Stimulated activated CD4-positive, alpha-beta T cell treated with anti-CD3 and anti-CD28 coated beads, Interleukin-12 subunit alpha, Interleukin-12 subunit beta, amount 100 ng/mL, for 4 hours (primary cell): ENCODE data around the gene DEGS2.

Source experiments
- DNase-seq: peaks from one replicate; pipeline ENCODE4 v3.0.0-alpha.2; 2020

Gene DEGS2

DNA sequence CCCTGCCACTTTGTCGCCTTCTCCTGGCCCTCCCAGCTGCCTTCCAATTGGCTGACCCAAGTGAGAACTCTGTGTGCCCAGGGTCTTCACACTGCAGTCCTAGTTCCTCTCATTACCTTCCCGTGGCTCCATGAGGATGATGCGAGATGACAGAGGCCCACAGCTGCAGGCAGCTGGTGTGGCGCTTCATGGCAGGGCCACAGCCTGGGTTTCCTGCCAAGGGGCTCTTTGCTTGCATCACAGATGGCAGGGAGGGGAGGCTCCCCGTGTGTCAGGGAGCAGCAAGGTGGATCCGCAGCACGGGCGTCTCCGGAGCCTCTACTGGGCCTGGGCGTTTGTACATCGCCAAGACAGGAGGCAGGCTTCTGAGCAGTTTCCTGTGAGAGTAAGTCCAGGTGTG is 28.9 kb downstream of the DEGS2 start:
- no peak for DNase-seq

DNA sequence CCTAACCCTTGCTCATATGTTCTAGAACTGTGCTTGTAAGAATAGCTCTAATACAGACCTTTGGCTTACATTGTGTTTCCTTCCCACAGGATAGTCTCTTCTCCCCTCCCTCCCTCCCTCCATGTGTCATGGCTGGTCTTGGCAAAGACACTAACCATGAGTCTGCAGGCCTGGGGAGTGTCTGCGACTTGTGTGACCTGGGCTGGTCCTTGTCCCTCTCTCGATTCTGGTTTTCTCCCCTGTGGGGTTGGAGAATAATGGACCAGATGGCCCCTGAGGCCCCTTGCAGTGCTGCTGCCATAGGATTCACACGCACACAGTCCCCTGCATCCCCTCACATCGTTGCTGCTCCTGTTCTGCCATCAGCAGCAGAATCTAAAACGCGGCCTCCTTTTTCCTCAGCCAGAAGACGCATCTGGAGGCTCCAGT is 30.3 kb downstream of the DEGS2 start:
- no peak for DNase-seq

- no peak for DNase-seq
Observed at GRCh38 chr14:100128688-100129087, 30.8 kb downstream of the DEGS2 start.

DNA sequence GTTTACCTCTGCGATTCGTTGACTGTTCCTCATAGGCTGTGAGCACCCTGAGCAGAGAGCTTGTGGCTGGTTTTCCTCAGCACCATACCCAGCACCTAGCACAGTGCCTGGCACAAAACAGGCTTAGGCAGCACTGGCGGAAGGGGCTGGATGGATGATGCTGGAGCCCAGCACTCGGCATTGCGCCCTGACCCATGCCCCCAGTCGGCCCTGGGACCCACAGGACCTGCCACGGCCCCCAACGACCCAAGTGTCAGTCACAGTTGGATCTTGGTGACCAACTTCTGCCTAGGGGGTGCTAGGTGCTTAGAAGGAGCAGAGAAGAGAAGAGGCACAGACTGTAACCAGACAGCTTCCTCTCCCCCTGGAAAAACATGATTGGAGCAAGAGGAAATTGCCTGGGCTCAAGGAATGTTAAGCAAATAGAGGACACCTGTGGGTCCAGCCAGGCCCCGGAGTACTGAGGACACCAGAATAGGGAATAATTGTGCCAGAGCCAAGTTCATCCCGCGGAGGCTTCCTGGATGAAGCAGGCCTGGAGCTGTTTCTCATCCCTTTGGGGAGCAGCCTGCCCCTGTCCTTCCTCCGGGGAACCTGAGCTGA is 31.5 kb downstream of the DEGS2 start:
- DNase-seq = no peak

DNA sequence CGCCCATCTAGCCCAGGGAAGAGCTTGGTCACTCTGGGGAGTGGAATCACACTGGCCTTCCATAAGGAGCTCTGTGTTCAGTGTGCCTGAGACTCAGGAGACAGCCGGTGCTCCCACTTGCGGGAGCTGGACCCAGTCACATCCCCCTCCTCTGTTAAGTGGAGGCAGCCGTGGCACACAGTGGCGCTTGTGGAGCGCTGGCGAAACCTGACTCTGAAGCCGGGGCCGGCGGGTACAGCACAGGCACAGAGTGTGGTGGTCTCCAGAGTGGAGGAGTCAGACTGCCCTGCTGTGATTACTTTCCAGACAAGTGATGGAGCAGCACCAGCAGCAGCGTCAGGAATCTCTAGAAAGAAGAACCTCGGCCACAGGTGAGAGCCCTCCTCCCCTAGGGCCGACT is 33.0 kb downstream of the DEGS2 start:
- DNase-seq = no peak

- no peak for DNase-seq
Observed at GRCh38 chr14:100124551-100125088, 34.8 kb downstream of the DEGS2 start.

- DNase-seq = no peak
Observed at GRCh38 chr14:100123618-100124017, 35.8 kb downstream of the DEGS2 start.

DNA sequence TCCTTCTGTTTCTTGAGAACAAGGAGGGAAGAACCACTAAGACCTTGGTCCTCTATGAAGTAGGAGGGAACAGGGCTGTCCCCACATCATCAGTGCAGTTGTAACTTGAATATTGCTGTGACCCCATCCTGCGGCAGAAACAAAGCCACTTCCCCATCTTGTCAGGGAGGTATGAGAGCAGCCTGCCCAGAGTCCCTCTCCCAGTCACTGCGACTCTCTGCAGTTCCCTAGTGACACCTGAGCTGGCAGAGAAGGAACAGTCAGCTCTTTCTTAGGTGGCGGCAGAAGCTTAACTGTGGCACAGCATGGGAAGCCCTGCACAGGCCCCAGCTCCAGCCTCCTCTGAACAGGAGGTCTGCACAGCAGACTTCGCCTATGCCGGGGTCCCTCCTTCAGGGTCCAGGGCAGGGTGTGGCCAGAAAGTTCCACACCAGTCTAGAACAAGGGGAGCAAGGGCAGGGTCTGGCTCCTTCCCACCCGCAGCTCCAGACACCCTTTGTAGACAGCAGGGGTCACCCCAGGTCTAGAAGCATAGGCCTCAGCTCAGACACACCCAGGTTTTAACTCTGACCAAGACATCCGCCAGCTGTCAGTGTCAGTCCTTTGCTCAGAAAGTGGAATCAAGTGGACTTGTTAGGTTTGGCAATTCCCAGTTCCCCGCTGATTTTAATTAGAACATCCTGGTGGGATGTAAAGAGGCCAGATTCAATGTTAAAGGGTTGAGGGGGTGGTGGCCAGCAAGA is 36.8 kb downstream of the DEGS2 start:
- no peak for DNase-seq

- no peak for DNase-seq
Observed at GRCh38 chr14:100121643-100122480, 37.6 kb downstream of the DEGS2 start.

DNA sequence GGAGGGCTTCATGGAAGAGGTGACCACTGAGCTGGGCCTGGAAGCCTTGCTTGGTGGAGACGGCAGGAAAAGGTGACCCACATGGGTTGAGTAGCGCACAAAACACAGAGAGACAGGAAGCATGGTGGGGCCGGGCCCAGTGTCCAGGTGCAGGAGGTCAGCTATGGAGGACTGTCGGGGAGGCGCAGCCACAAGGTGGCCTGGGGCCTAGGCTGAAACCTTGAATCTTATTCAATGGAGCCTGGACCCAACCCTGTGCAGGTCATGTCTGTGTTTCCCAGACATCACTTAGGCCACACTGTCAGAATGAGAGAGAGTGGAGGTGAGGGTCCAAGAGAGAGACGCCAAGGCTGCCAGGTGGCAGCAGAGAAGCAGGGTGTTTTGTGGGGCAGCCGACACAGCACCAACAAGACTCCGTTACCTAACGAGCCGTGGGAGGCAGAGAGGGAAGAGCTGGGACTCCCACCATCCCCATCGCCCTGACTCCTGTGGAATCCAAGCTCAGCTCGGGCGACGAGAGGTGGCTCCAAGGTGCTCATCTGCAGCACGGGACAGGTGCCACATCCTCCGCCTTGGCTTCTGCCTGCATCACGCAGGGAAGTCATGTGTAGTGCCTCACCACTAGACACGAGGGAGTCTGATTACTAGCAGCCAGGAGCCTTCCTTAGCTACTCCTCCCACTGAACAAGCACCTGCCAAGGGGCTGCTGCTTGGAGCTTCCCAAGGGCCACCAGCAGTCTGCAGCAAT is 38.7 kb downstream of the DEGS2 start:
- DNase-seq = no peak

DNA sequence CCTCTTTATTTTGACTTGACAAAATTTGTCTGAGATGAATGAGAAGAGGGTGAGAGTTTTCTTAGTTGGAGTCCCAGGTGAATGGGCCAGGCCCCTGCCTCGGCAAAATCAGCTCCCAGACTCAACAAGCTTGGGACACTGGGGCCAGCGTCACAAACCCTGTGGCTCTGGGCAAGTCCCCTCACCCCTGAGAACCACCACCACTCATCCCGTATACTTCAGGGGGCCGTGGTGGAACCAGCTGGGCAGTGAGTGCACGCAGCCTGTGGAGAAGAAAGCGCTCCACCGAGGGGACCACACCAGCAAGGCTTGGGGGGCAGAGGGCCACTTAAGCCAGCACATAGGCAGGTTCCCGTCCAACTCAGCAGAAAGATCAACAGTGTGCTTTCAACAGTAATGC is 40.2 kb downstream of the DEGS2 start:
- DNase-seq = no peak

DNA sequence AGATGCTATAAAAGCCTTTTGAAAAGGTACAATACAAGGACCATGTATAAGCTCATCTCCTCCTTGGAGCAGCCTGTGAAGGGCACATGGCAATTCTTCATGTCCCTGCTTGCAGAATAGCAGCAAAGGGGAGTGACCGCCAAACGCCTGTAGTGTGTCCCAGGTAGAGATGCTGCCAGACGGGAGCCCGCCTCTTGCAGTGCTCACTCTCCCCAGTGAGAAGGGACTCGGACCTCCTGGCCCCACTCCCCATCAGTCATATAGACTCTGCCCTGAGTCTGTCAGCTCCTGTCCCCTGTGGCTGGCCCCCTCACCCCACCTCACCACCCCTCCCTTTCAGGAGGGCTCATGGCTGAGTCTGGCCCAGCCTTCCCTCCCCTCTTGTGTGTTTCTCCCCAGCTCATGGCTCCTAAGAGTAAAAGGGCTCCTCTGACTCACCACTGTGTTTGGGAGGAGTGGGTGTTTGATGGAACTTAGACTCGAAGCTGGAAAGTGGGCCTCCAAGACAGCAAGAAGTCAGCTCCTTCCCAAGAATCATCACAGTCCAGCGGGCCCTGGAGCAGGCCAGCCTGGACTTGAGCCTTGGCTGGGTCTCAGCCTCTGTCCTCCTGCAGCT is 40.9 kb downstream of the DEGS2 start:
- no peak for DNase-seq

- DNase-seq = no peak
Observed at GRCh38 chr14:100117633-100118395, 41.6 kb downstream of the DEGS2 start.

GRCh38 chr14:100117026-100117425 is 42.4 kb downstream of the DEGS2 start:
- DNase-seq = no peak

DNA sequence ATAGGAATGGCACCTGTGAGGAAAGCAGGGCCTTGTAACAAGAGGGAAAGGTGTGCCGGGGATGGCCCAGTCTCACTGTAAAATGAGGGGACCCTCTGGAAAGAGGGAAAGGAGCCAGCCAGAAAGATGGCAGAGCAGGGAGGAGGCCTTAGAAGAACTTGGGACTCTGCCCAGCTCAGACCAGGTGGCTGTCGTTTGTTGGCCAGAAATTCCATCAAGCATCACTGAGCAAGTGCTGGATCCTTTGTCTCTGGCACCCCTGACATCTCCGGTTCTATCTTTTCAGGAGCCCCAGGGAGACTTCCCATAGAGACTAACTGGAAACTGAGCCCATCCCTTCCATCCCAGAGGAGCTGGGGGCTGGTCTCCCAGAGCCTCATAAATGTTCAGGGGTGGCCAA is 43.3 kb downstream of the DEGS2 start:
- no peak for DNase-seq

DNA sequence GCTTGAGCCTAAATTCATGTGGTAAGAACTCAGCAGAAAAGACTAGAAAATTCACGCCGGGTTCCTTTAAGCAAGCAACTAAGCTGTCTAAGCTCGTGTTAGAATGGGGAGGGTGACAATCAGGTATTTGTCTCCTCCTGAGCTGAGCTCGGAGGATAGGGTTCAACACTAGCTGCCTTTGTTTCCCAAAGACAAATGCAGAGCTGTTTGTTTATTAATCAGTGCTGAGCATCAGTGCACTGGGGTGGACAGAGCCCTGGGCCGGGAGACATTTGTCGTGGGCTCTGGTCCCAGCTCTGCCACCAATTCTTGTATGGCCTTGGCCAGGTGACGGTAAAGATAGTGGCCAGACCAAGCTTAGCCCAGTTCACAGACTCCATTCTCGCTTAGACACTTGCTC is 43.7 kb downstream of the DEGS2 start:
- DNase-seq = no peak

DNA sequence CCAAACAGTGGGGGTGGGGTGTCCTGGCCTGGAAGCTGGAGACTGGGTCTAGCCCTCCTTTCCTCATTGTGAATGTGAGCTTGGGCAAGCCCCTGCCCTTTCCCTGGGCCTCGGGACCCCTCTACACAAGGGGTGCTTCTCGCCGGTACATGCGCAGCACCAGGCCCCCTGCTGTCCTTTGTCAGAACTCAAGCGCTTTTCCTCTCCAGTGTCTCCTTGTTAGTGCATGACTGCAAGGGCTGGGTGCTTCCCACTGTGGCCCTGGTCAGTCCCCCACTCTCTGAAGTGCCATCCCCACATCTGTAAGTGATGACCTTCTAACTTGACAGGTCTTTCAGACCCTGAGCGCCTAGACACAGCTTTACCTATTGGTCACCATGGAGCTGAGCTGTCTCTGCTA is 44.2 kb downstream of the DEGS2 start:
- DNase-seq = no peak

GRCh38 chr14:100114109-100114765 is 45.2 kb downstream of the DEGS2 start:
- no peak for DNase-seq

DNA sequence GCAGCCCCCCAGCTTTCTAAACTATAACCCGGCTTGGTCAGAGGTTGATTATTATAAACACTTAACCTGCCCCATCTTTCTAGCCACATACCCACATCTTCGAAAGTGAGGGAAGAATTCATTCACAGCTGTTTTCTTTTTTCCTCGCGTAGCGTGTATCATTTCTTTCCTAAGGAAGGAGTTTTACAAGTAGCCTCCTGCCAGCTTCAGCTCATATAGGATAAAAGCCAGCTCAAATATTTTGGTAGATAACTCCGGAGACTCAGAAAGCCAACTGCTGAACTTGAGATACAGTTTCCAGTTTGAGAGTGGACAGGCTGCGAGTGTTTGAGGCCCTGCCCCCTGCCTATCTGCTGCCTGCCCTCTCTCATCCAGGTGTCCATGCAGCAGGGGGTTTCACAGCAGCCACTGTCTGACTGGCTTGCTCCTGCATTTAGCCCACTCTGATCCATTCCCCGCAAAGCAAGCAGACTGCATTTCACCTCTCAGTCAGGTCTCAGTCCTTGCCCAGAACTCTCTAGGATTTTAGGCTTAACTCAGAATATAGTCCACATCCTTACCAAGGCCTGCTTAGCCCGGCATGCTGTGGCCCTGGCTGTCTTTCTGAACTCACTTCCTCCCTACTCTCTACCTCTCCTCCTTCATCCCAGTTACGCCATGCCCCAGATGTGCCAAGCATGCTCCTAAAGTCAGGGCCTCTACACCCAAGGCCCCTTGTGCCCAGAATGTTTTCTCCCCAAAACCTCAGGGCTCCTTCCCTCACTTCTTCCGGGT is 47.3 kb downstream of the DEGS2 start:
- DNase-seq = no peak

GRCh38 chr14:100110816-100111215 is 48.6 kb downstream of the DEGS2 start:
- no peak for DNase-seq
